HG03342 (cell line): ENCODE data around the gene SYTL1.

ENCODE experiments used
- ATAC-seq: cut with Tn5 transposase; IDR thresholded peaks from one replicate; pipeline ENCODE4 v1.9.1; 2021; ENCODE audit warnings: mild to moderate bottlenecking, moderate library complexity; ENCODE audit not compliant: unreplicated experiment

SYTL1 gene

GRCh38 chr1:27363766-27364695 lies 22.2 kb downstream of the SYTL1 start:
- no peak for ATAC-seq

GRCh38 chr1:27364696-27365371 lies 23.0 kb downstream of the SYTL1 start:
- no peak for ATAC-seq

- no peak for ATAC-seq
These were observed 23.7 kb downstream of the SYTL1 start for GRCh38 chr1:27365372-27366112.

GRCh38 chr1:27366113-27366410 lies 24.2 kb downstream of the SYTL1 start:
- ATAC-seq, result no peak

GRCh38 chr1:27366411-27367159 lies 24.8 kb downstream of the SYTL1 start, which contains the start of gene MAP3K6:
Gene MAP3K6, minus strand, starts transcription at chr1:27366961. Its CDS starts 364 bp downstream, at chr1:27366597.
- no peak for ATAC-seq

- no peak for ATAC-seq
These were observed 25.4 kb downstream of the SYTL1 start for GRCh38 chr1:27367160-27367650.

- ATAC-seq, result no peak
These were observed 27.2 kb downstream of the SYTL1 start for GRCh38 chr1:27368869-27369582.

GRCh38 chr1:27372022-27372807 lies 30.4 kb downstream of the SYTL1 start:
- ATAC-seq, result no peak

- no peak for ATAC-seq
These were observed 31.2 kb downstream of the SYTL1 start for GRCh38 chr1:27372808-27373690.

GRCh38 chr1:27374362-27375086 lies 32.7 kb downstream of the SYTL1 start, which contains the start of gene FCN3:
Gene FCN3, minus strand, starts transcription at chr1:27374824. Its CDS starts 6 bp downstream, at chr1:27374818.
- ATAC-seq, result no peak

GRCh38 chr1:27377760-27378495 lies 36.1 kb downstream of the SYTL1 start:
- no peak for ATAC-seq

- no peak for ATAC-seq
These were observed 37.8 kb downstream of the SYTL1 start for GRCh38 chr1:27379564-27380122.

GRCh38 chr1:27380224-27380623 lies 38.4 kb downstream of the SYTL1 start:
- ATAC-seq, result no peak

- no peak for ATAC-seq
These were observed 39.2 kb downstream of the SYTL1 start for GRCh38 chr1:27380766-27381733.
